Peyer's patch (tissue), 4 donors: Measurements from ENCODE around the gene ZCCHC17. TPM values are rescaled to one million over a fixed set of nuclear protein-coding genes. Genes with fewer than 3 reads are reported as not detected.

Experiments used
- DNase-seq, 3 donors: peaks; one replicate each; pipeline ENCODE4 v3.0.0-alpha.2; 2017 to 2019
- H3K27ac ChIP-seq, 4 donors: fragments of 200-600 bp; sonication (generic); one replicate each; pipeline ENCODE4 v1.5.1; 2016 to 2019
- H3K27me3 ChIP-seq, 2 donors: fragments of 200-600 bp; sonication (generic); one replicate each; pipeline ENCODE4 v1.5.1; 2019
- H3K36me3 ChIP-seq, 3 donors: fragments of 200-600 bp; sonication (generic); one replicate each; pipeline ENCODE4 v1.5.1; 2016 to 2019
- H3K4me1 ChIP-seq, 4 donors: fragments of 200-600 bp; sonication (generic); one replicate each; pipeline ENCODE4 v1.5.1; 2016 to 2019
- H3K4me3 ChIP-seq, 4 donors: fragments of 200-600 bp; sonication (generic); 1 replicate in 3 of 4; 2 replicates in 1 of 4; pipeline ENCODE4 v1.5.1; 2016 to 2019; ENCODE audit warnings: mild to moderate bottlenecking in 1 of 4
- H3K9me3 ChIP-seq, 4 donors: fragments of 200-600 bp; sonication (generic); one replicate each; pipeline ENCODE4 v1.5.1; 2016 to 2019; ENCODE audit warnings: mild to moderate bottlenecking in 1 of 4
- POLR2A ChIP-seq, 2 donors: fragments of 450-650 bp; IDR thresholded peaks; one replicate each; pipeline ENCODE4 v1.5.1; 2017; ENCODE audit warnings: antibody characterized with exemption in 2 of 2, mild to moderate bottlenecking in 2 of 2, moderate library complexity in 2 of 2
- total RNA-seq, 4 donors: library from RNA; depleted of rRNA; stranded (reverse); fragments of >200 nt; gene quantifications; one replicate each; pipeline ENCODE4 v1.1.0, GENCODE V29; 2016
- TF ChIP-seq, protein P1 (sequence below), 6 experiments: fragments of 450-650 bp in 4 of 6; fragments of 200-600 bp in 2 of 6; sonication (generic) in 1 of 6; IDR thresholded peaks; one replicate each; pipeline ENCODE4 v1.5.1; 2017 to 2019; ENCODE audit warnings: antibody characterized with exemption in 6 of 6, mild to moderate bottlenecking in 3 of 6, moderate library complexity in 1 of 6

The ZCCHC17 gene
- total RNA-seq, 4 donors from 2014 or later: 5.4 to 9.8 (median 8.1) TPM

- H3K9me3 ChIP-seq: no peaks in the 10 kb centered on the region
- no peaks in the 10 kb centered on the region for H3K36me3 ChIP-seq
- H3K27ac ChIP-seq: no peak overlapping the region
- no peak overlapping the region for H3K4me3 ChIP-seq
- no peak for DNase-seq
- TF ChIP-seq POLR2A (IDR thresholded peaks at IDR 0.05): no peak
- TF ChIP-seq, protein P1, sequence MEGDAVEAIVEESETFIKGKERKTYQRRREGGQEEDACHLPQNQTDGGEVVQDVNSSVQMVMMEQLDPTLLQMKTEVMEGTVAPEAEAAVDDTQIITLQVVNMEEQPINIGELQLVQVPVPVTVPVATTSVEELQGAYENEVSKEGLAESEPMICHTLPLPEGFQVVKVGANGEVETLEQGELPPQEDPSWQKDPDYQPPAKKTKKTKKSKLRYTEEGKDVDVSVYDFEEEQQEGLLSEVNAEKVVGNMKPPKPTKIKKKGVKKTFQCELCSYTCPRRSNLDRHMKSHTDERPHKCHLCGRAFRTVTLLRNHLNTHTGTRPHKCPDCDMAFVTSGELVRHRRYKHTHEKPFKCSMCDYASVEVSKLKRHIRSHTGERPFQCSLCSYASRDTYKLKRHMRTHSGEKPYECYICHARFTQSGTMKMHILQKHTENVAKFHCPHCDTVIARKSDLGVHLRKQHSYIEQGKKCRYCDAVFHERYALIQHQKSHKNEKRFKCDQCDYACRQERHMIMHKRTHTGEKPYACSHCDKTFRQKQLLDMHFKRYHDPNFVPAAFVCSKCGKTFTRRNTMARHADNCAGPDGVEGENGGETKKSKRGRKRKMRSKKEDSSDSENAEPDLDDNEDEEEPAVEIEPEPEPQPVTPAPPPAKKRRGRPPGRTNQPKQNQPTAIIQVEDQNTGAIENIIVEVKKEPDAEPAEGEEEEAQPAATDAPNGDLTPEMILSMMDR (IDR thresholded peaks at IDR 0.05): no peak
- H3K27me3 ChIP-seq: no peaks in the 10 kb centered on the region
- peaks cover 0 to 6% (median 2%) of the 10 kb centered on the region in 4 donors for H3K4me1 ChIP-seq
These were observed 96.6 kb downstream of the ZCCHC17 start for GRCh38 chr1:31393463-31393862.

DNA sequence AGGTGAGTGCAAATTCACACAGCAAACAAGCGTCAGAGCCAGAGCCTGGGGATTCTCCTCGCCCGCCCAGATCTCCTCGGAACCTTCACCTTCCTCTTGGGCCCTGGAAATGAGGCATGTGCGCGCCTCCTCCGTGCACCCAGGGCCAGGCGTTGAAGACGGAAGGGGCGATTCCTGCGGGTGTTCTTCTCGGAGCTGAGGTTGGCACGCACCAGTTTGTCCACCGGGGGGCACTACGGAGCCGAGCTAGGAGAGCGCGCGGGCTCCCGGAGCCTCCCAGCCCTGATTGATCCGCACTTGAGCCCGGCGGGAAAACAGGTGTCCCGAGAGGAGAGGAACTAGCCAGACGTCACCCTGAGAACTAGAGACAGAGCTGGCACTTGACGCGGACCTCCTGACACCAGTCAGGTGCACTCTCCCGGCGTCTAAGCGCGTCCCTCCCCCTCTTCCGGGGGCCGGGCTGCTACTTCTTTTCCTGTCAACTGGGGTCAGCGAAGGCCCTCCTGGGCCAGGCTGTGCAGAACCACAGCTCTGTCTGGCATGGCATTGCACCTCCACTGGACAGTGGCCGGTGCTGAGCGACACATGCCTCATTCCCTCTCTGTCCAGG lies 97.9 kb downstream of the ZCCHC17 start:
- DNase-seq: peak; percentile 80 to 94 (median 94)
- TF ChIP-seq POLR2A (IDR thresholded peaks at IDR 0.05): peak in 1 of 2 donors; percentile 6
- TF ChIP-seq, protein P1 (IDR thresholded peaks at IDR 0.05): peak; percentile 64 to 92 (median 88)
- no peak overlapping the region for H3K27ac ChIP-seq

DNA sequence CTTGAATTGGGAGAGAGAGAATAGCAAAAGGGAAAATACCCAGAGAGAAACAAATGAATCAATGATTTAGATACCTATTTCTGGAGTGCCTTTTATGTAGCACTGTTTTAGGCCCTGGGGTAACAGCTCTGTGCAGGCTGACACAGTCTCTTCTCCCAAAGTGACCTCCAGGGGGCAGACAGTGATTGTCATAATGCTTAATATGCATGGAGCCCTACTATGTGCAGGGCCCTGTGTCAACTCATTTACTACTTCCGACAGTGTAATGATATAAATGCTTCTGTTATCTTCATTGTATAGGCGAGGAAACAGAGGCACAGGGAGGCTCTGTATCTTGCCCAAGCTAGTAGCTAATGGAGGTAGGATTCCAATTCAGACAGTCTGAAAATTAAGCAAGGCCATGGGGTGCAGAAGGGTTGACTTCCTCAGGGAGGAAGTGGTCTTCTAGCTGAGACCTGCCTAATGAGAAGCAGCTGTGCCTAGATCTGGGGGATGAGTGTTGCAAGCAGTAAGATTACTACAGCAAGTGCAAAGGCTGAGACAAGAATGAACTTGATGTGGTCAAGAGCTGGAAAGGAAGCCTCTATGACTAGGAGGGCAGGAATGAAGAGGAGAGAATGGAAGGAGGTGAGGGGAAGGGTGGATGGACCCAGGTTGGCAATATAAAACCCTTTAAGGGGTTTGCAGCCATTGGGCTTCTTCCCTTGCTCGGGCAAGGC lies 100.0 kb downstream of the ZCCHC17 start:
- Histone ChIP-seq H3K4me1 (peaks cover 0 to 6% (median 2%) of the 10 kb centered on the region in 4 donors), H3K27ac (no peak overlapping the region), H3K27me3 (no peaks in the 10 kb centered on the region), H3K4me3 (no peak overlapping the region), H3K9me3 (no peaks in the 10 kb centered on the region), H3K36me3 (no peaks in the 10 kb centered on the region)
- no peak for TF ChIP-seq POLR2A (IDR thresholded peaks at IDR 0.05)
- TF ChIP-seq, protein P1 (IDR thresholded peaks at IDR 0.05): peak in 3 of 6 experiments; percentile 5 to 30 (median 26)
- no peak for DNase-seq

More for the DNA sequence above, 97.9 kb downstream of the ZCCHC17 start:
- peak overlapping the region; percentile 24 to 49 (median 32) for H3K4me3 ChIP-seq
- no peaks in the 10 kb centered on the region for H3K36me3 ChIP-seq
- H3K9me3 ChIP-seq: no peaks in the 10 kb centered on the region
- H3K4me1 ChIP-seq: peaks cover 0 to 6% (median 2%) of the 10 kb centered on the region in 4 donors
- no peaks in the 10 kb centered on the region for H3K27me3 ChIP-seq

- Histone ChIP-seq H3K4me1 (peaks cover 0 to 6% (median 2%) of the 10 kb centered on the region in 4 donors), H3K4me3 (no peak overlapping the region), H3K9me3 (no peaks in the 10 kb centered on the region), H3K36me3 (no peaks in the 10 kb centered on the region), H3K27ac (no peak overlapping the region), H3K27me3 (no peaks in the 10 kb centered on the region)
- no peak for DNase-seq
- TF ChIP-seq, protein P1 (IDR thresholded peaks at IDR 0.05): no peak
- no peak for TF ChIP-seq POLR2A (IDR thresholded peaks at IDR 0.05)
These were observed 100.7 kb downstream of the ZCCHC17 start for GRCh38 chr1:31397360-31398095.

DNA sequence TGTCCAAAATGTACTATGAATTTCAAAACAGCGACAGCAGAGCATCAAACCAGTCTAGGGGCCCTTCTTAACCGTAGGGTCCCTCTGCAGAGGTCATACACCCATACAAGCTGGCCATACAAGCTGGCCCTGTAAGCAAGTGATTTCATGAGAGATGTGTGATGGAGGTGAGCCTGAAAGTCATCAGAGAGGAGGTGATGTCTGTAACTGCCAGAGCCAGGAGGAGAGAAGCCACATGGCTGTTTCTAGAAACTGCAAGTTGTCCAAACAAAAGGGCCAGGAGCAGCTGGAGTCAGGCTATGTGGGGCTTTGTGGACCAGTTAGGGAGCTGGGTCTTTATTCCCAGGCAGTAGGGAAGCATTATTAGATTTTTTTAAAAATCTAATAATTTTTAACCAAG lies 101.4 kb downstream of the ZCCHC17 start:
- Histone ChIP-seq H3K27me3 (no peaks in the 10 kb centered on the region), H3K4me1 (peaks cover 0 to 6% (median 2%) of the 10 kb centered on the region in 4 donors), H3K4me3 (no peak overlapping the region), H3K9me3 (no peaks in the 10 kb centered on the region), H3K27ac (no peak overlapping the region), H3K36me3 (no peaks in the 10 kb centered on the region)
- TF ChIP-seq, protein P1 (IDR thresholded peaks at IDR 0.05): no peak
- TF ChIP-seq POLR2A (IDR thresholded peaks at IDR 0.05): no peak
- DNase-seq: no peak
